ENCODE data around the gene DPP9.
A peak's percentile ranks its signal among the peaks of the same experiment; 100 is the strongest.

The DPP9 gene

DNA sequence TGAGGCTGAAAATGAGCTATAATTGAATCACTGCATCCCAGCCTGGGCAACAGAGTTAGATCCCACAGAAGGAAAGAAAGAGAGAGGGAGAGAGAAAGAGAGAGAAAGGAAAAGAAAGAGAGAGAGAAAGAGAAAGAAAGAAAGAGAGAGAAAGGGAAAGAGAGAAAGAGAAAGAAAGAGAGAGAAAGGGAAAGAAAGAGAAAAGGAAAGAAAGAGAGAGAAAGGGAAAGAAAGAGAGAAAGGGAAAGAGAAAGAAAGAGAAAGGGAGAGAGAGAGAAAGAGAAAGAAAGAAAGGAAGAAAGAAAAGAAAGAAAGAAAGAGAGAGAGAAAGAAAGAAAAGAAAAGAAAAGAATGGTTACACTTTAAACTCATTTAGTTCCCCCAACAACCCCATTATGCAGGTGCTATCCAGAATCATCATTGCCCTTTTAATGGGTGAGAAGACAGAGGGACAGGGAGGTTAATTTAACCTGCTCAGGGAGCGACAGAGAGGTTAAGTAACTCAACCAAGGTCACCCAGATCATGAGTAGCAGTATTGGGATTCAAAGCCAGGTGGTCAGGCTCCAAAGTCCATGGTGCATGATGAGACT is 10.2 kb upstream of the DPP9 start:
- Histone ChIP-seq H3K4me3 (ENCODE audit: low read length) (no peak overlapping the region), H3K9ac (ENCODE audit: low read length) (no peak overlapping the region), H3K27me3 (ENCODE audit: control insufficient read depth, insufficient read depth, low read length) (no peaks in the 10 kb centered on the region), H3K36me3 (ENCODE audit: control insufficient read depth, low read depth, low read length) (no peaks in the 10 kb centered on the region), H3K9me3 (ENCODE audit: control insufficient read depth, low read depth, low read length) (no peaks in the 10 kb centered on the region), H3K27ac (ENCODE audit: low read length) (no peak overlapping the region), H3K4me1 (ENCODE audit: control insufficient read depth, low read depth, low read length) (peaks cover 6% of the 10 kb centered on the region)

DNA sequence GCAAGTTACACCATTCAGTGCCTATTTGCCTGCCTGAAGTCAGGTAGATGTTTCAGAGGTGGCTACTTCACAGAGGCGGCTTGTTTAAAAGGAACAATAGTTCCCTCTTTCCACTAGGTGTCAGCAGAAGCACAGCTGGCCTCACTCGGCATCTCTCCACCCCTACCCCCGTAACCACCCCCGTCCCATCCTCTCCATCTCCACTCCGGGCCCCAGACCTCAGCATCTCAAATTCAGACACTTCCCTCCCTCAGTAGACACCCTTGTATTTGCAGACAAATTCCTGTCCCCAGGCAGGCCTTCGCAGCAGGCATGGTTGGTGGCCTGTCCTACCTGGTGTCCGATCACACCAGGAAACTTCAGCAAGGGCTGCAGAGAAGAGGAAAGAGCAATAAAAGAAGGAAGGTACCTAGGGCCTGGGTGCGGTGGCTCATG is 9.1 kb upstream of the DPP9 start:
- Histone ChIP-seq H3K27me3 (ENCODE audit: control insufficient read depth, insufficient read depth, low read length) (no peaks in the 10 kb centered on the region), H3K9ac (ENCODE audit: low read length) (no peak overlapping the region), H3K36me3 (ENCODE audit: control insufficient read depth, low read depth, low read length) (no peaks in the 10 kb centered on the region), H3K9me3 (ENCODE audit: control insufficient read depth, low read depth, low read length) (no peaks in the 10 kb centered on the region), H3K4me1 (ENCODE audit: control insufficient read depth, low read depth, low read length) (no peaks in the 10 kb centered on the region), H3K27ac (ENCODE audit: low read length) (no peak overlapping the region), H3K4me3 (ENCODE audit: low read length) (no peak overlapping the region)

DNA sequence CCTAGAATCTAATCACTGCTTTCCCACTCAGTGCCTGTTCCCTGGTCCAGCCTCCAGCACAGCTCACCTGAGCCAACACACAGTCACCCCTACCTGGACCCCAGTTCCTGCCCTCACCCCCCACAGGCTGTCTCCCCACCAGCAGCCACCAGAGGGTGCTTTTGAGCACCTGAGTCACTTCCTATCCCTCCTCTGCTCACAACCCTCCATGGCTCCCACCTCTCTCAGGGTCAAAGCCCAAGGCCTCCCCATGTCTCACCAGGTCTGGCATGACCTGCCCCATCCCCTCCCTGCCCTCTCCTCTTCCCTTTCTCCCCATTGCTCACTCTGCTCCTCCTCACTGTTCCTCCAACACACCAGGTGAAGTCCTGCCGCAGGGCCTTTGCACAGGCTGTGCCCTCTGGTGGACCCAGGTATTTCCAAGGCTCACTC is 7.1 kb upstream of the DPP9 start:
- no peak overlapping the region for H3K9ac ChIP-seq (ENCODE audit: low read length)
- no peak overlapping the region for H3K4me3 ChIP-seq (ENCODE audit: low read length)
- H3K36me3 ChIP-seq (ENCODE audit: control insufficient read depth, low read depth, low read length) = no peaks in the 10 kb centered on the region
- no peak overlapping the region for H3K27ac ChIP-seq (ENCODE audit: low read length)
- no peaks in the 10 kb centered on the region for H3K27me3 ChIP-seq (ENCODE audit: control insufficient read depth, insufficient read depth, low read length)
- H3K4me1 ChIP-seq (ENCODE audit: control insufficient read depth, low read depth, low read length) = no peaks in the 10 kb centered on the region
- H3K9me3 ChIP-seq (ENCODE audit: control insufficient read depth, low read depth, low read length) = no peaks in the 10 kb centered on the region

GRCh38 chr19:4728871-4729270 is 5.2 kb upstream of the DPP9 start:
- Histone ChIP-seq H3K9ac (ENCODE audit: low read length) (no peak overlapping the region), H3K9me3 (ENCODE audit: control insufficient read depth, low read depth, low read length) (no peaks in the 10 kb centered on the region), H3K4me1 (ENCODE audit: control insufficient read depth, low read depth, low read length) (no peaks in the 10 kb centered on the region), H3K4me3 (ENCODE audit: low read length) (no peak overlapping the region), H3K27me3 (ENCODE audit: control insufficient read depth, insufficient read depth, low read length) (no peaks in the 10 kb centered on the region), H3K36me3 (ENCODE audit: control insufficient read depth, low read depth, low read length) (no peaks in the 10 kb centered on the region), H3K27ac (ENCODE audit: low read length) (no peak overlapping the region)

GRCh38 chr19:4722671-4723594 is 709 bp downstream of the DPP9 start:
- Histone ChIP-seq H3K27ac (ENCODE audit: low read length) (no peak overlapping the region), H3K36me3 (ENCODE audit: control insufficient read depth, low read depth, low read length) (peaks cover 14% of the 10 kb centered on the region), H3K9ac (ENCODE audit: low read length) (peak overlapping the region; percentile 68), H3K9me3 (ENCODE audit: control insufficient read depth, low read depth, low read length) (no peaks in the 10 kb centered on the region), H3K4me1 (ENCODE audit: control insufficient read depth, low read depth, low read length) (no peaks in the 10 kb centered on the region), H3K27me3 (ENCODE audit: control insufficient read depth, insufficient read depth, low read length) (no peaks in the 10 kb centered on the region), H3K4me3 (ENCODE audit: low read length) (peak overlapping the region; percentile 97)

DNA sequence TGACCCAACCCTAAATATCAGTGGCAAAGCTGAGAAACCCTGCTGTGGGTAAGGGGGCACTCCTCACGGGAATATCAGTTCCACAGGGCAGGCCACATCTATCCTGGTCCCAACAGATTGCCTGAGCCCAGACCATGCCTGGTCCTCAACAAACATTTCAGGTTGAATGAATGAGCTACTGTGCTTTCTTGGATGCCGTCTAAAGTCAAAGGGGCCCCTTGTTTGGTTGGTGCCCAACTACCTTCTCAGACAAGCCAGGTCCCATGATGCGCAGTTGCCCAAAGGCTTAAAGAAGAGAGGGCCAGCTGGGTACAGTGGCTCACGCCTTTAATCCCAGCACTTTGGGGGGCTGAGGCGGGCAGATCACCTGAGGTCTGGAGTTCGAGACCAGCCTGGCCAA is 2.4 kb downstream of the DPP9 start:
- Histone ChIP-seq H3K36me3 (ENCODE audit: control insufficient read depth, low read depth, low read length) (peaks cover 18% of the 10 kb centered on the region), H3K4me1 (ENCODE audit: control insufficient read depth, low read depth, low read length) (no peaks in the 10 kb centered on the region), H3K27me3 (ENCODE audit: control insufficient read depth, insufficient read depth, low read length) (no peaks in the 10 kb centered on the region), H3K9ac (ENCODE audit: low read length) (no peak overlapping the region), H3K9me3 (ENCODE audit: control insufficient read depth, low read depth, low read length) (no peaks in the 10 kb centered on the region), H3K27ac (ENCODE audit: low read length) (no peak overlapping the region), H3K4me3 (ENCODE audit: low read length) (no peak overlapping the region)

DNA sequence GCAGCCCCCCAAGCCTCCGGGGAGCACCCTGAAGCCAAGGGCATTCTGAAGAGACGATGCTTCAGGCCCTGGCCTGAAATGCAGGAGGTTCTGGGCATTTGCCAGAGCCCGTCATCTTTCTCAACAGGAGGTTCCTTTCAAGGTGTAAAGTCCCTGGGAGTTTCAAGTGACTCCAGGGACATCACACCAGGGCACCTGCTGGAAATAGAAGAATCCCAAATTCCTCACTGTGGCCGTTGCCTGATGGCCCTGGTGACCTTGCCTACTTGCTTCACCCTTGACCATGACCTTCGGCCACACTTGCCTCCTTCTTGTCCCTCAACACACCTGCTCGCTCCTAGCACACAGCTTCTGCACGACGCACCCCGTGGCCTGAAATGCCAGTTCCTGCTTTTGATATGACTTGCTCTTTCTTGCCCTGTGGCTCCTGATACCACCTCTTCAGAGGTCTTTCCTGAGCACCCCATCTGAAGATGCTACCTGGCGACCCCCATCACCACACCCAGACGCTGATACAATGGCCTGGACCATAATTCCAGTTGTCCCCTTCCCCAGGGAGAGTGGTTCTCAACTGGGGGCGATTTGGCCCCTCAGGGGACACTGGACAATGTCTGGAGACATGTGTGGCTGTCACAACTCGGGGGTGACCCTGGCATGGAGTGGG is 3.5 kb downstream of the DPP9 start:
- Histone ChIP-seq H3K9me3 (ENCODE audit: control insufficient read depth, low read depth, low read length) (no peaks in the 10 kb centered on the region), H3K4me1 (ENCODE audit: control insufficient read depth, low read depth, low read length) (no peaks in the 10 kb centered on the region), H3K36me3 (ENCODE audit: control insufficient read depth, low read depth, low read length) (peaks cover 22% of the 10 kb centered on the region), H3K27me3 (ENCODE audit: control insufficient read depth, insufficient read depth, low read length) (no peaks in the 10 kb centered on the region), H3K4me3 (ENCODE audit: low read length) (no peak overlapping the region), H3K27ac (ENCODE audit: low read length) (no peak overlapping the region), H3K9ac (ENCODE audit: low read length) (no peak overlapping the region)

DNA sequence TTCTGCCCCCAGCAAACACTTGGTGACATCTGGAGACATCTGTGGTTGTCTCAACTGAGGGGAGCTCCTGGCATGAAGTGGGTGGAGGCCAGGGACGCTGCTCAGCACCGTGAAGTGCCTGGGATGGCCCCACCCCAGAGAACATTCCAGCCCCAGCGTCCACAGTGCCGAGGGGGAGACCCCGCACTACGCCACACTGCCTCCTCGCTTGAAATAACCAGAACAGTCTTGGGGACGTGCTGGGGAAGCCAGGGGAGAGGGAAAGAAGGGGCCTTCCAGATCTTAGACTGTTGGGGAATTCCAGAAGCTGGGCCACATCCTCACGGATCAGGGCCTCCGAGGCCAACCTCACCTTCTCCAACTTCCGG is 4.2 kb downstream of the DPP9 start:
- H3K27ac ChIP-seq (ENCODE audit: low read length) = no peak overlapping the region
- no peaks in the 10 kb centered on the region for H3K4me1 ChIP-seq (ENCODE audit: control insufficient read depth, low read depth, low read length)
- H3K27me3 ChIP-seq (ENCODE audit: control insufficient read depth, insufficient read depth, low read length) = no peaks in the 10 kb centered on the region
- peaks cover 23% of the 10 kb centered on the region for H3K36me3 ChIP-seq (ENCODE audit: control insufficient read depth, low read depth, low read length)
- no peaks in the 10 kb centered on the region for H3K9me3 ChIP-seq (ENCODE audit: control insufficient read depth, low read depth, low read length)
- H3K9ac ChIP-seq (ENCODE audit: low read length) = no peak overlapping the region
- H3K4me3 ChIP-seq (ENCODE audit: low read length) = no peak overlapping the region

- Histone ChIP-seq H3K27ac (ENCODE audit: low read length) (no peak overlapping the region), H3K4me1 (ENCODE audit: control insufficient read depth, low read depth, low read length) (no peaks in the 10 kb centered on the region), H3K9me3 (ENCODE audit: control insufficient read depth, low read depth, low read length) (no peaks in the 10 kb centered on the region), H3K36me3 (ENCODE audit: control insufficient read depth, low read depth, low read length) (peaks cover 31% of the 10 kb centered on the region), H3K4me3 (ENCODE audit: low read length) (no peak overlapping the region), H3K27me3 (ENCODE audit: control insufficient read depth, insufficient read depth, low read length) (no peaks in the 10 kb centered on the region), H3K9ac (ENCODE audit: low read length) (no peak overlapping the region)
These were observed 5.5 kb downstream of the DPP9 start for GRCh38 chr19:4717966-4718701.

GRCh38 chr19:4717191-4717965 is 6.3 kb downstream of the DPP9 start:
- no peak overlapping the region for H3K27ac ChIP-seq (ENCODE audit: low read length)
- no peaks in the 10 kb centered on the region for H3K27me3 ChIP-seq (ENCODE audit: control insufficient read depth, insufficient read depth, low read length)
- H3K9ac ChIP-seq (ENCODE audit: low read length) = no peak overlapping the region
- no peaks in the 10 kb centered on the region for H3K4me1 ChIP-seq (ENCODE audit: control insufficient read depth, low read depth, low read length)
- no peaks in the 10 kb centered on the region for H3K9me3 ChIP-seq (ENCODE audit: control insufficient read depth, low read depth, low read length)
- H3K4me3 ChIP-seq (ENCODE audit: low read length) = no peak overlapping the region
- H3K36me3 ChIP-seq (ENCODE audit: control insufficient read depth, low read depth, low read length) = peaks cover 39% of the 10 kb centered on the region

Measured in iPS-18a (cell line).